ENCODE measurements around the gene NOC2L.

The NOC2L gene

GRCh38 chr1:966135-966703 lies 7.2 kb upstream of the NOC2L start, which contains the start of gene PLEKHN1:
TSS of gene PLEKHN1 (plus strand) at chr1:966482. CDS start at chr1:966532, 50 bp downstream.
- TF ChIP-seq CTCF (IDR thresholded peaks at IDR 0.05; ENCODE audit: low read depth, low read length): no peak
- DNase-seq (ENCODE audit: extremely low read depth, low read depth): no peak

DNA sequence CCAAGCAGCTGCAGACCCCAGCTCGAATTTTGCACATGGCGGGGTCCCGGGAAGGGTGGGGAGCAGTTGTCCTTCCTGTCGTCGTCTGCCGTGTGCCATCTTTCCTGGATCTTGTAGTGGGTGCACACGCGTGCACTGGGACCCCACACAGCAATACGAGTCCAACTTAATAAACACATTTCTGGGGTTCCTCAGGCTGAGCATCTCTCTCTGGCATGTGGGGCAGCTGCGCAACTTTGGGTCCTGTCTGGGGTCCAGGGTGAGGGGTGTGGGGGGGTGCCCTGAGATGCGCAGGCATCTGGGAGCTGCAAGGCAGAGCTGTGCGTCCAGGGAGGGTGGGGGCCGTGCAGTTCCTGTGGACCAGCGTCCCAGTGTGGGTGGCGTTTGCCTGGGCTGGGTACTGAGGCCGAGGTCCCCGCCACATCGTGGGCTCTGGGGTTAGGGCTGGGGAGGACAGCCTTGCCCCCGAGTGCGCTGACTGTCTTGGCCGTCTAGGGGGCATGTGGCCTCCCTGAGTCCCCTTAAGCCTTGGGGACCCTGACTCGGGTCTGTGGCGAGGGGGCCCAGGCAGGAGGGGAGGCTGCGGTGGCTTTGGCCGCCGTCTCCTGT lies 6.6 kb upstream of the NOC2L start:
- no peak for DNase-seq (ENCODE audit: extremely low read depth, low read depth)
- TF ChIP-seq CTCF (IDR thresholded peaks at IDR 0.05; ENCODE audit: low read depth, low read length): no peak

GRCh38 chr1:964691-965525 lies 5.9 kb upstream of the NOC2L start:
- TF ChIP-seq CTCF (IDR thresholded peaks at IDR 0.05; ENCODE audit: low read depth, low read length): no peak
- no peak for DNase-seq (ENCODE audit: extremely low read depth, low read depth)

GRCh38 chr1:963746-964525 lies 4.9 kb upstream of the NOC2L start:
- no peak for DNase-seq (ENCODE audit: extremely low read depth, low read depth)
- no peak for TF ChIP-seq CTCF (IDR thresholded peaks at IDR 0.05; ENCODE audit: low read depth, low read length)

GRCh38 chr1:963301-963651 lies 4.2 kb upstream of the NOC2L start:
- DNase-seq (ENCODE audit: extremely low read depth, low read depth): no peak

More at GRCh38 chr1:963301-963651, 4.2 kb upstream of the NOC2L start:
- no peak for TF ChIP-seq CTCF (IDR thresholded peaks at IDR 0.05; ENCODE audit: low read depth, low read length)

Data from AG09319 (cell line).